Keratinocyte (primary cell): ENCODE measurements around the gene TMEM204. TPM values are rescaled to one million over a fixed set of nuclear protein-coding genes. Genes with fewer than 3 reads are reported as not detected.

Experiments
- DNase-seq: peaks from one replicate; pipeline ENCODE4 v3.0.0-alpha.2; 2011; ENCODE audit warnings: low read depth, missing footprints, low spot score
- FAIRE-seq: peaks from 2 replicates; lab custom pipeline; 2011; peaks lifted over from hg19 to GRCh38; lab: Jason Lieb, UNC
- H2AFZ ChIP-seq: 2 replicates; pipeline ENCODE4 v1.6.0; 2012; ENCODE audit warnings: low read length, control low read depth, inconsistent platforms; ENCODE audit not compliant: control insufficient read depth
- H3K27ac ChIP-seq: 2 replicates; pipeline ENCODE4 v1.5.1; 2011; ENCODE audit warnings: low read length; ENCODE audit not compliant: control insufficient read depth, insufficient read depth
- H3K27me3 ChIP-seq: 3 replicates; pipeline ENCODE4 v1.6.0; 2011; ENCODE audit warnings: low read length; ENCODE audit not compliant: control insufficient read depth, insufficient read depth; ENCODE audit errors: extremely low read depth
- H3K36me3 ChIP-seq, 2 experiments: 2 replicates in 1 of 2; 3 replicates in 1 of 2; pipeline ENCODE4 v1.5.1; 2011; ENCODE audit warnings: low read length in 2 of 2, mild to moderate bottlenecking in 1 of 2; ENCODE audit not compliant: control insufficient read depth in 2 of 2, insufficient read depth in 2 of 2; ENCODE audit errors: extremely low read depth in 1 of 2
- H3K4me1 ChIP-seq: 3 replicates; pipeline ENCODE4 v1.5.1; 2011; ENCODE audit warnings: low read length; ENCODE audit not compliant: control insufficient read depth, insufficient read depth; ENCODE audit errors: extremely low read depth
- H3K4me2 ChIP-seq: 3 replicates; pipeline ENCODE4 v1.6.0; 2011; ENCODE audit warnings: low read depth, low read length; ENCODE audit not compliant: control insufficient read depth, insufficient read depth; ENCODE audit errors: extremely low read depth
- H3K4me3 ChIP-seq, 3 experiments: fragments of 200-600 bp in 1 of 3; sonication (generic) in 1 of 3; 2 replicates in 2 of 3; 3 replicates in 1 of 3; pipeline ENCODE4 v1.5.1; 2011 to 2016; ENCODE audit warnings: low read length in 3 of 3, mild to moderate bottlenecking in 3 of 3, control low read depth in 2 of 3, inconsistent platforms in 1 of 3, low read depth in 1 of 3, mixed read lengths in 1 of 3, mixed run types in 1 of 3, moderate library complexity in 1 of 3; ENCODE audit not compliant: control insufficient read depth in 2 of 3, insufficient read depth in 2 of 3; ENCODE audit errors: extremely low read depth in 1 of 3
- H3K79me2 ChIP-seq: 2 replicates; pipeline ENCODE4 v1.6.0; 2012; ENCODE audit warnings: low read length; ENCODE audit not compliant: control insufficient read depth, insufficient read depth
- H3K9ac ChIP-seq: 3 replicates; pipeline ENCODE4 v1.6.0; 2011; ENCODE audit warnings: low read length; ENCODE audit not compliant: control insufficient read depth, insufficient read depth; ENCODE audit errors: extremely low read depth
- H3K9me1 ChIP-seq: 3 replicates; pipeline ENCODE4 v1.6.0; 2011; ENCODE audit warnings: low read length; ENCODE audit not compliant: control insufficient read depth, insufficient read depth; ENCODE audit errors: extremely low read depth
- H3K9me3 ChIP-seq: 2 replicates; pipeline ENCODE4 v1.5.1; 2012; ENCODE audit warnings: low read depth, low read length; ENCODE audit not compliant: control insufficient read depth
- H4K20me1 ChIP-seq: 3 replicates; pipeline ENCODE4 v1.6.0; 2011; ENCODE audit warnings: low read length; ENCODE audit not compliant: control insufficient read depth, insufficient read depth; ENCODE audit errors: extremely low read depth
- EZH2 ChIP-seq: IDR thresholded peaks from one replicate; pipeline ENCODE4 v1.6.1; 2012; ENCODE audit warnings: inconsistent platforms, mild to moderate bottlenecking, low read length, moderate library complexity
- dilution Hi-C: fragments of 300-500 bp; cut with MboI; formaldehyde crosslinking; loops from one replicate; pipeline ENCODE4 v1.7.0; 2020; ENCODE audit warnings: low sequenced_read_pairs; ENCODE audit not compliant: extremely low pct_ligation_motif_present
- polyA plus RNA-seq, 5 experiments: library from polyadenylated mRNA; depleted of rRNA in 3 of 5; stranded (reverse) in 3 of 5; stranded (forward) in 1 of 5; unstranded in 1 of 5; fragments of >200 nt; gene quantifications; 1 replicate in 1 of 5; 2 replicates in 3 of 5; 3 replicates in 1 of 5; pipeline versions ENCODE4 v1.2.1 to v1.2.3, GENCODE V29; 2011 to 2012; ENCODE audit warnings: missing spikeins in 2 of 5, low read depth in 1 of 5, low replicate concordance in 1 of 5
- TF ChIP-seq, protein P1 (sequence below), 3 experiments: IDR thresholded peaks in 1 of 3; conservative IDR thresholded peaks in 1 of 3; optimal IDR thresholded peaks in 1 of 3; 2 replicates in 2 of 3; 3 replicates in 1 of 3; pipeline versions ENCODE3 to v1.5.1; 2011; ENCODE audit warnings: low read length in 3 of 3, mild to moderate bottlenecking in 3 of 3, moderate library complexity in 2 of 3, control low read depth in 1 of 3, inconsistent platforms in 1 of 3; ENCODE audit not compliant: insufficient read depth in 2 of 3; ENCODE audit errors: extremely low read depth in 1 of 3

Gene TMEM204
- polyA plus RNA-seq, 1 donor (not counting 4 experiments of a cell fraction or from before 2014, with no cell fraction given), result 1.0 TPM

DNA sequence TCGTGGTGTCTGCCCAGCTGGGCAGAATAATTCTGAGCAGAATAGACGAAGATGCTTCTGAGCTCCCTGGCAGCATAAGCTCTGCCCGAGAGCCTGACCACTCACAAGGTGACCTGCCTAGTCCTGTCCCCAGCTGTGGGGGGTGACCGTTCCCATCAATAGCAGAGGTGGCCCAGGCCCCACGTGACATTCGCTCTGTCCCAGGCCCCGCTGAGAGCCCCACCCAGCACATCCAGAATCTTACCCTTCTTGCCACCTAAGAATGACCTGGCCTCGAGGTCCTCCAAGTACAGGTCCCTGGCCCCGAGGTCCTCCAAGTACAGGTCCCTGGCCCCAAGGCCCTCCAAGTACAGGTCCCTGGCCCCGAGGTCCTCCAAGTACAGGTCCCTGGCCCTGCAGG, 695 bp upstream of the TMEM204 start:
- no peak overlapping the region for H3K4me3 ChIP-seq
- TF ChIP-seq EZH2, result no peak
- TF ChIP-seq, protein P1, sequence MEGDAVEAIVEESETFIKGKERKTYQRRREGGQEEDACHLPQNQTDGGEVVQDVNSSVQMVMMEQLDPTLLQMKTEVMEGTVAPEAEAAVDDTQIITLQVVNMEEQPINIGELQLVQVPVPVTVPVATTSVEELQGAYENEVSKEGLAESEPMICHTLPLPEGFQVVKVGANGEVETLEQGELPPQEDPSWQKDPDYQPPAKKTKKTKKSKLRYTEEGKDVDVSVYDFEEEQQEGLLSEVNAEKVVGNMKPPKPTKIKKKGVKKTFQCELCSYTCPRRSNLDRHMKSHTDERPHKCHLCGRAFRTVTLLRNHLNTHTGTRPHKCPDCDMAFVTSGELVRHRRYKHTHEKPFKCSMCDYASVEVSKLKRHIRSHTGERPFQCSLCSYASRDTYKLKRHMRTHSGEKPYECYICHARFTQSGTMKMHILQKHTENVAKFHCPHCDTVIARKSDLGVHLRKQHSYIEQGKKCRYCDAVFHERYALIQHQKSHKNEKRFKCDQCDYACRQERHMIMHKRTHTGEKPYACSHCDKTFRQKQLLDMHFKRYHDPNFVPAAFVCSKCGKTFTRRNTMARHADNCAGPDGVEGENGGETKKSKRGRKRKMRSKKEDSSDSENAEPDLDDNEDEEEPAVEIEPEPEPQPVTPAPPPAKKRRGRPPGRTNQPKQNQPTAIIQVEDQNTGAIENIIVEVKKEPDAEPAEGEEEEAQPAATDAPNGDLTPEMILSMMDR (optimal IDR thresholded peaks at IDR 0.05 in 1 of 3, IDR thresholded peaks at IDR 0.05 in 1 of 3, conservative IDR thresholded peaks at IDR 0.05 in 1 of 3; ENCODE audit: extremely low read depth in 1 of 3, insufficient read depth in 2 of 3, low read length in 3 of 3), result no peak

DNA sequence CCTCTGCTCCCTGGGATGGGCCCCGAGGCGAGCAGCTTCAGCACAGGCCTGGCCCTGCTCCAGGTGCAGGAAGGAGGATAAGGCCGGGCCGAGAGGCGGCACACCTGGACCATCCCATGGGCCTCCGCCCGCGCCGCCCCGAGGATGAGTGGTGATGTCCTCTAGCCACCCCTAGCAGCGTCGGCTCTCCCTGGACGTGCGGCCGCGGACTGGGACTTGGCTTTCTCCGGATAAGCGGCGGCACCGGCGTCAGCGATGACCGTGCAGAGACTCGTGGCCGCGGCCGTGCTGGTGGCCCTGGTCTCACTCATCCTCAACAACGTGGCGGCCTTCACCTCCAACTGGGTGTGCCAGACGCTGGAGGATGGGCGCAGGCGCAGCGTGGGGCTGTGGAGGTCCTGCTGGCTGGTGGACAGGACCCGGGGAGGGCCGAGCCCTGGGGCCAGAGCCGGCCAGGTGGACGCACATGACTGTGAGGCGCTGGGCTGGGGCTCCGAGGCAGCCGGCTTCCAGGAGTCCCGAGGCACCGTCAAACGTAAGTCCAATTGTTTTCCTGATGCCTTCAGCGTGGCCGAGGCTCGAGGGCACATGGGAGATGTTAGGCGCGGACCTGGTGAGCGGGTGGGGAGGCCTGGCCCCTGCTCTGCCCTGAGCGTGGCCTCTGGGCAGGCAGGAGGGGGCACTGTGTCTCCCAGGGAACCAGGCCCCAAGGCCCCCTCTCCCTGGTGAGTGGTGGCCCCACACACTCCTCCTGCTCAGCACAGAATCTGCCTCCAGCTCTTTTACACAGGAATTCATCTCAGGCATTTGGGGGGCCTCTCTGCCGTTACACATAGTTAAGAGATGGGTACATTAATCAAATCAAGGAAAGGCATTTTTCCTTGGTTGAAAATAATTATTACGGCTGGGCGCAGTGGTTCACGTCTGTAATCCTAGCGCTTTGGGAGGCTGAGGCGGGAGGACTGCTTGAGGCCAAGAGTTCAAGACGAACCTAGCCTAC, 855 bp downstream of the TMEM204 start:
- Histone ChIP-seq H3K4me3 (peak overlapping the region in 1 of 3 experiments; percentile 8), H3K9me1 (no peaks in the 10 kb centered on the region), H3K4me2 (peak overlapping the region; percentile 64), H3K9me3 (no peaks in the 10 kb centered on the region), H3K79me2 (no peaks in the 10 kb centered on the region), H3K36me3 (peaks cover 0 to 7% of the 10 kb centered on the region in 2 experiments), H3K9ac (peak overlapping the region; percentile 18), H3K4me1 (peaks cover 44% of the 10 kb centered on the region), H4K20me1 (no peaks in the 10 kb centered on the region), H3K27ac (no peak overlapping the region), H3K27me3 (peaks cover under 1% of the 10 kb centered on the region), H2AFZ (no peak overlapping the region)
- FAIRE-seq, result no peak
- dilution Hi-C loops, result no loop called here
- TF ChIP-seq EZH2, result no peak
- TF ChIP-seq, protein P1 (optimal IDR thresholded peaks at IDR 0.05 in 1 of 3, IDR thresholded peaks at IDR 0.05 in 1 of 3, conservative IDR thresholded peaks at IDR 0.05 in 1 of 3; ENCODE audit: extremely low read depth in 1 of 3, insufficient read depth in 2 of 3, low read length in 3 of 3), result no peak
- DNase-seq, result no peak

More for the DNA sequence above, 695 bp upstream of the TMEM204 start:
- H3K4me2 ChIP-seq, result peak overlapping the region; percentile 3
- FAIRE-seq (no peak), DNase-seq (no peak)
- no peaks in the 10 kb centered on the region for H3K9me1 ChIP-seq
- peaks cover 6% of the 10 kb centered on the region for H3K27me3 ChIP-seq
- H3K9me3 ChIP-seq, result no peaks in the 10 kb centered on the region
- H3K4me1 ChIP-seq, result peaks cover 49% of the 10 kb centered on the region
- no peaks in the 10 kb centered on the region for H3K79me2 ChIP-seq
- no peak overlapping the region for H3K9ac ChIP-seq
- H3K27ac ChIP-seq, result no peak overlapping the region
- H4K20me1 ChIP-seq, result no peaks in the 10 kb centered on the region
- peaks cover 0 to 7% of the 10 kb centered on the region in 2 experiments for H3K36me3 ChIP-seq
- dilution Hi-C loops, result no loop called here
- no peak overlapping the region for H2AFZ ChIP-seq
